Neural progenitor cell (in vitro differentiated cells): Measurements from ENCODE around the gene GNRHR. TPM values are rescaled to one million over a fixed set of nuclear protein-coding genes. Genes with fewer than 3 reads are reported as not detected.

Experiments used
- DNase-seq: peaks from one replicate; pipeline ENCODE4 v3.0.0-alpha.2; 2016; ENCODE audit warnings: low spot score
- H2AFZ ChIP-seq: fragments of 200-600 bp; sonication (generic); replicated peaks from 2 replicates; pipeline ENCODE4 v1.6.1; 2016; ENCODE audit warnings: antibody characterized with exemption
- H3F3A ChIP-seq: fragments of 200-600 bp; sonication (generic); 2 replicates; pipeline ENCODE4 v1.6.1; 2016; ENCODE audit warnings: antibody characterized with exemption, low read depth
- H3K27ac ChIP-seq: fragments of 200-600 bp; sonication (generic); 2 replicates; pipeline ENCODE4 v1.5.1; 2016; ENCODE audit warnings: mild to moderate bottlenecking
- H3K27me3 ChIP-seq: fragments of 200-600 bp; sonication (generic); 2 replicates; pipeline ENCODE4 v1.6.1; 2016; ENCODE audit warnings: mild to moderate bottlenecking, moderate library complexity
- H3K36me3 ChIP-seq: fragments of 200-600 bp; sonication (generic); 2 replicates; pipeline ENCODE4 v1.5.1; 2016
- H3K4me1 ChIP-seq: fragments of 200-600 bp; sonication (generic); 2 replicates; pipeline ENCODE4 v1.6.1; 2016; ENCODE audit warnings: mixed run types
- H3K4me2 ChIP-seq: fragments of 200-600 bp; sonication (generic); 2 replicates; pipeline ENCODE4 v1.6.1; 2016
- H3K4me3 ChIP-seq: fragments of 200-600 bp; sonication (generic); 2 replicates; pipeline ENCODE4 v1.5.1; 2016
- H3K79me2 ChIP-seq: fragments of 200-600 bp; sonication (generic); 2 replicates; pipeline ENCODE4 v1.6.1; 2016; ENCODE audit warnings: low read depth
- H3K9ac ChIP-seq: fragments of 200-600 bp; sonication (generic); 2 replicates; pipeline ENCODE4 v1.6.1; 2016
- H3K9me3 ChIP-seq: fragments of 200-600 bp; sonication (generic); 2 replicates; pipeline ENCODE4 v1.5.1; 2016; ENCODE audit warnings: low read depth
- H4K20me1 ChIP-seq: fragments of 200-600 bp; sonication (generic); 2 replicates; pipeline ENCODE4 v1.6.1; 2016; ENCODE audit warnings: low read depth
- H3K27ac Mint-ChIP-seq: 3 replicates; pipeline ENCODE4 v1.8.0; 2021; ENCODE audit warnings: mixed read lengths
- H3K27me3 Mint-ChIP-seq: 2 replicates; pipeline ENCODE4 v1.8.0; 2022; ENCODE audit warnings: low read depth, mild to moderate bottlenecking, inconsistent platforms, moderate library complexity, mixed read lengths; ENCODE audit not compliant: insufficient read depth
- H3K36me3 Mint-ChIP-seq: 3 replicates; pipeline ENCODE4 v1.8.0; 2021; ENCODE audit warnings: mixed read lengths
- H3K4me1 Mint-ChIP-seq: 3 replicates; pipeline ENCODE4 v1.8.0; 2021; ENCODE audit warnings: mixed read lengths
- H3K4me3 Mint-ChIP-seq: 3 replicates; pipeline ENCODE4 v1.8.0; 2021; ENCODE audit warnings: mild to moderate bottlenecking, moderate library complexity, mixed read lengths
- H3K9me3 Mint-ChIP-seq: 3 replicates; pipeline ENCODE4 v1.8.0; 2020; ENCODE audit warnings: mixed read lengths
- CTCF ChIP-seq: fragments of 200-600 bp; sonication (generic); IDR thresholded peaks from 2 replicates; pipeline ENCODE4 v1.5.1; 2017; ENCODE audit warnings: antibody characterized with exemption, mild to moderate bottlenecking
- EZH2 ChIP-seq: fragments of 200-600 bp; sonication (generic); IDR thresholded peaks from 2 replicates; pipeline ENCODE4 v1.6.1; 2017; ENCODE audit warnings: antibody characterized with exemption, mild to moderate bottlenecking, moderate library complexity
- EZH2phosphoT487 ChIP-seq: fragments of 200-600 bp; sonication (generic); IDR thresholded peaks from 2 replicates; pipeline ENCODE4 v1.6.1; 2017; ENCODE audit warnings: antibody characterized with exemption
- total RNA-seq: library from RNA; depleted of rRNA; stranded (reverse); fragments of >200 nt; gene quantifications from 2 replicates; pipeline ENCODE4 v1.2.3, GENCODE V29; 2015; ENCODE audit warnings: low replicate concordance

The GNRHR gene
- total RNA-seq, 1 donor from 2014 or later, result not detected

GRCh38 chr4:67751260-67751659 is 2.9 kb downstream of the GNRHR start:
- Mint-ChIP-seq H3K9me3 (no peaks in the 10 kb centered on the region), H3K27me3 (no peaks in the 10 kb centered on the region), H3K36me3 (no peaks in the 10 kb centered on the region), H3K27ac (no peak overlapping the region), H3K4me3 (no peak overlapping the region), H3K4me1 (peaks cover 4% of the 10 kb centered on the region)
- Histone ChIP-seq H4K20me1 (no peaks in the 10 kb centered on the region), H3K4me3 (no peak overlapping the region), H2AFZ (no peak overlapping the region), H3K27me3 (no peaks in the 10 kb centered on the region), H3K9ac (no peak overlapping the region), H3K79me2 (no peaks in the 10 kb centered on the region), H3K9me3 (no peaks in the 10 kb centered on the region), H3K4me1 (no peaks in the 10 kb centered on the region), H3K4me2 (no peak overlapping the region), H3K36me3 (no peaks in the 10 kb centered on the region), H3F3A (no peaks in the 10 kb centered on the region), H3K27ac (no peak overlapping the region)
- TF ChIP-seq CTCF, result no peak
- no peak for TF ChIP-seq EZH2phosphoT487
- TF ChIP-seq EZH2, result no peak
- no peak for DNase-seq

GRCh38 chr4:67750691-67751090 is 3.5 kb downstream of the GNRHR start:
- Mint-ChIP-seq H3K4me1 (peaks cover 3% of the 10 kb centered on the region), H3K27me3 (no peaks in the 10 kb centered on the region), H3K27ac (no peak overlapping the region), H3K9me3 (no peaks in the 10 kb centered on the region), H3K36me3 (no peaks in the 10 kb centered on the region), H3K4me3 (no peak overlapping the region)
- Histone ChIP-seq H3K79me2 (no peaks in the 10 kb centered on the region), H3K27ac (no peak overlapping the region), H3K4me2 (no peak overlapping the region), H4K20me1 (no peaks in the 10 kb centered on the region), H3K9ac (no peak overlapping the region), H3K27me3 (no peaks in the 10 kb centered on the region), H3K36me3 (no peaks in the 10 kb centered on the region), H3F3A (no peaks in the 10 kb centered on the region), H2AFZ (no peak overlapping the region), H3K4me3 (no peak overlapping the region), H3K9me3 (no peaks in the 10 kb centered on the region), H3K4me1 (no peaks in the 10 kb centered on the region)
- DNase-seq, result no peak
- no peak for TF ChIP-seq EZH2
- no peak for TF ChIP-seq EZH2phosphoT487
- TF ChIP-seq CTCF, result no peak

GRCh38 chr4:67749286-67749685 is 4.9 kb downstream of the GNRHR start:
- H3K27me3 ChIP-seq, result no peaks in the 10 kb centered on the region

More at GRCh38 chr4:67749286-67749685, 4.9 kb downstream of the GNRHR start:
- H3K27ac Mint-ChIP-seq, result no peak overlapping the region
- no peaks in the 10 kb centered on the region for H3K79me2 ChIP-seq
- H3K27me3 Mint-ChIP-seq, result no peaks in the 10 kb centered on the region
- no peaks in the 10 kb centered on the region for H4K20me1 ChIP-seq
- H3K36me3 Mint-ChIP-seq, result no peaks in the 10 kb centered on the region
- no peaks in the 10 kb centered on the region for H3K4me1 ChIP-seq
- H3F3A ChIP-seq, result no peaks in the 10 kb centered on the region
- H3K9ac ChIP-seq, result no peak overlapping the region
- no peaks in the 10 kb centered on the region for H3K9me3 Mint-ChIP-seq
- H3K4me3 Mint-ChIP-seq, result no peak overlapping the region
- DNase-seq, result no peak
- H3K4me2 ChIP-seq, result no peak overlapping the region
- H3K9me3 ChIP-seq, result no peaks in the 10 kb centered on the region
- H3K4me1 Mint-ChIP-seq, result peaks cover 3% of the 10 kb centered on the region
- H2AFZ ChIP-seq, result no peak overlapping the region
- no peak overlapping the region for H3K4me3 ChIP-seq
- H3K36me3 ChIP-seq, result no peaks in the 10 kb centered on the region
- H3K27ac ChIP-seq, result no peak overlapping the region
- TF ChIP-seq EZH2phosphoT487, result no peak
- no peak for TF ChIP-seq EZH2
- no peak for TF ChIP-seq CTCF
